ENCODE results near the gene HES2.
"Not testable (repeated sequence)": the region's sequence is repeated elsewhere in the genome, so short reads cannot be mapped to it uniquely, and the experiment has no call there.

The HES2 gene

DNA sequence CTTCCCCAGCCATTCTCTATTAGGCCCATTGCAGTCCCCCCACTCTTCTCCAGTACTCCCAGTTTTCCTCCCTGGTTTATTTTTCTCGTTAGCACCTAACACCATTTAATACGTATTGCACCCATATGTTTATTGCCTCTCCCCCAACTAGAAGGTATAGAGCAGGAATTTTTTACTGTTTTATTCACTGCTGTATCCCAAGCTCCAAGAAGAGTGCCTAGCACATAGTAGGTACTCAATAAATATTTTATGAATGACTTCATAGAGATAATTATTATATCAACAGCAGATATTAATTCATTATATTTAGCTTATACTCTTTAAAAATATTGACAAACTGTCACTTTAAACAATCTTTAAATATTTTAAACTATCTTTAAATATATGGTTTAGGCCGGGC lies 20.4 kb downstream of the HES2 start:
- H3K27ac ChIP-seq: no peak overlapping the region
- TF ChIP-seq, protein P1, sequence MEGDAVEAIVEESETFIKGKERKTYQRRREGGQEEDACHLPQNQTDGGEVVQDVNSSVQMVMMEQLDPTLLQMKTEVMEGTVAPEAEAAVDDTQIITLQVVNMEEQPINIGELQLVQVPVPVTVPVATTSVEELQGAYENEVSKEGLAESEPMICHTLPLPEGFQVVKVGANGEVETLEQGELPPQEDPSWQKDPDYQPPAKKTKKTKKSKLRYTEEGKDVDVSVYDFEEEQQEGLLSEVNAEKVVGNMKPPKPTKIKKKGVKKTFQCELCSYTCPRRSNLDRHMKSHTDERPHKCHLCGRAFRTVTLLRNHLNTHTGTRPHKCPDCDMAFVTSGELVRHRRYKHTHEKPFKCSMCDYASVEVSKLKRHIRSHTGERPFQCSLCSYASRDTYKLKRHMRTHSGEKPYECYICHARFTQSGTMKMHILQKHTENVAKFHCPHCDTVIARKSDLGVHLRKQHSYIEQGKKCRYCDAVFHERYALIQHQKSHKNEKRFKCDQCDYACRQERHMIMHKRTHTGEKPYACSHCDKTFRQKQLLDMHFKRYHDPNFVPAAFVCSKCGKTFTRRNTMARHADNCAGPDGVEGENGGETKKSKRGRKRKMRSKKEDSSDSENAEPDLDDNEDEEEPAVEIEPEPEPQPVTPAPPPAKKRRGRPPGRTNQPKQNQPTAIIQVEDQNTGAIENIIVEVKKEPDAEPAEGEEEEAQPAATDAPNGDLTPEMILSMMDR (conservative IDR thresholded peaks at IDR 0.05): no peak

DNA sequence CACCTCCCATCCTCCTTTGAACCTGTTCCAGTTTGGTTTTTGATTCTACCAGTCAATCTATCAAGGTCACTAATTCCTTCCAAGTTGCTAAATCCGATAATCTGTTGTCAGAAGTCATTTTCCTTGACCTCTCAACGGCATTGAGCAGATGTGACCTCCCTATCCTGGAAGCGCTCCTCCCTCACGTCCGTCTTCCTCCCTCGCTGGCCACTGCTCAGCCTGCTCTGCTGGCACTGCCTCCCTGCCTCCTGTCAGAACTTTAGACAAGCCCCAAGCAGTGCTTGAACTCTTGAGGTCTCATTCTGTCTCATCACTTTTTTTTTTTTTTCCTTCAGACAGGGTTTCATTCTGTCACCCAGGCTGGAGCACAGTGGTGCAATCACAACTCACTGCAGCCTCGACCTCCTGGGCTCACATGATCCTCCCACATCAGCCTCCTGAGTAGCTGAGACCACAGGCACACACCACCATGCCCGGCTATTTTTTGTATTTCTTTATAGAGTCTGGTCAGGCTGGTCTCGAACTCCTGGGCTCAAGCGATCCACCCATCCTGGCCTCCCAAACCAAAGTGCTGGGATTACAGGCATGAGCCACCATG lies 21.8 kb downstream of the HES2 start:
- TF ChIP-seq, protein P1 (conservative IDR thresholded peaks at IDR 0.05): no peak

DNA sequence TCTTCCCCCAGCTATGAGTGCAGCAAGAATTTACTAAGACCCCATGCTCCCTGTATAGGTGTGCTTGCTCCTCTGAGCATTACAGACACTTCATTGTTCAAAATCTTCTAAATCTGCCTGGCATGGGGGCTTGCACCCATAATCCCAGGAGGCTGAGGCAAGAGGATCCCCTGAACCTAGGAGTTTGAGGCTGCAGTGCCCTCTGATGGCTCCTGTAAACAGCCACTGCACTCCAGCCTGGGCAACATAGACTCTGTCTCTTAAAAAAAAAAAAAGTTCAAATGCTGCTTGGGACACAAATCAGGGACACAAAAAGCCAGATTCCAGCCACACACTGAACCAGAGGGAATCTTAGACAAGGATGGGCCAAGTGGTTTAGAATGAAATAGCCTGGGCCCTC lies 22.7 kb downstream of the HES2 start:
- TF ChIP-seq, protein P1 (conservative IDR thresholded peaks at IDR 0.05): peak; percentile 33; the same call in 1 of the 2 replicates
- no peak overlapping the region for H3K27ac ChIP-seq

More for the DNA sequence above, 21.8 kb downstream of the HES2 start:
- no peak overlapping the region for H3K27ac ChIP-seq

DNA sequence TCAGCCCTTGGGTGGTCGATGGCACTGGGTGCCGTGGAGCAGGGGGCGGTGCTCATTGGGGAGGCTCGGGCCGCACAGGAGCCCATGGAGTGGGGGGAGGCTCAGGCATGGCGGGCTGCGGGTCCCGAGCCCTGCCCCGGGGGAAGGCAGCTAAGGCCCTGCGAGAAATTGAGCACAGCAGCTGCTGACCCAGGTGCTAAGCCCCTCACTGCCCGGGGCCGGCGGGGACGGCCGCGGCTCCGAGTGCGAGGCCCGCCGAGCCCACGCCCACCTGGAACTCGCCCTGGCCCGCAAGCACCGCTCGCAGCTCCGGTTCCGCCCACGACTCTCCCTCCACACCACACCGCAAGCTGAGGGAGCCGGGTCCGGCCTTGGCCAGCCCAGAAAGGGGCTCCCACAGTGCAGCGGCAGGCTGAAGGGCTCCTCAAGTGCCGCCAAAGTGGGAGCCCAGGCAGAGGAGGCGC lies 23.9 kb downstream of the HES2 start:
- not testable (repeated sequence) for H3K27ac ChIP-seq

DNA sequence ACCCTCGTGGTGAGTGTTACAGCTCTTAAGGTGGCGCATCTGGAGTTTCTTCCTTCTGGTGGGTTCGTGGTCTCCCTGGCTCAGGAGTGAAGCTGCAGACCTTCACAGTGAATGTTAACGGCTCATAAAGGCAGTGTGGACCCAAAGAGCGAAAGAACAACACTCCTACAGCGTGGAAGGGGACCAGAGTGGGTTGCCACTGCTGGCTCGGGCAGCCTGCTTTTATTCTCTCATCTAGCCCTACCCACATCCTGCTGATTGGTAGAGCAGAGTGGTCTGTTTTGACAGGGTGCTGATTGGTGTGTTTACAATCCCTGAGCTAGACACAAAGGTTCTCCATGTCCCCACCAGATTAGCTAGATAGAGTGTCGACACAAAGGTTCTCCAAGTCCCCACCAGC lies 24.6 kb downstream of the HES2 start:
- peak overlapping the region; percentile 93; the same call in 1 of the 2 replicates for H3K27ac ChIP-seq

DNA sequence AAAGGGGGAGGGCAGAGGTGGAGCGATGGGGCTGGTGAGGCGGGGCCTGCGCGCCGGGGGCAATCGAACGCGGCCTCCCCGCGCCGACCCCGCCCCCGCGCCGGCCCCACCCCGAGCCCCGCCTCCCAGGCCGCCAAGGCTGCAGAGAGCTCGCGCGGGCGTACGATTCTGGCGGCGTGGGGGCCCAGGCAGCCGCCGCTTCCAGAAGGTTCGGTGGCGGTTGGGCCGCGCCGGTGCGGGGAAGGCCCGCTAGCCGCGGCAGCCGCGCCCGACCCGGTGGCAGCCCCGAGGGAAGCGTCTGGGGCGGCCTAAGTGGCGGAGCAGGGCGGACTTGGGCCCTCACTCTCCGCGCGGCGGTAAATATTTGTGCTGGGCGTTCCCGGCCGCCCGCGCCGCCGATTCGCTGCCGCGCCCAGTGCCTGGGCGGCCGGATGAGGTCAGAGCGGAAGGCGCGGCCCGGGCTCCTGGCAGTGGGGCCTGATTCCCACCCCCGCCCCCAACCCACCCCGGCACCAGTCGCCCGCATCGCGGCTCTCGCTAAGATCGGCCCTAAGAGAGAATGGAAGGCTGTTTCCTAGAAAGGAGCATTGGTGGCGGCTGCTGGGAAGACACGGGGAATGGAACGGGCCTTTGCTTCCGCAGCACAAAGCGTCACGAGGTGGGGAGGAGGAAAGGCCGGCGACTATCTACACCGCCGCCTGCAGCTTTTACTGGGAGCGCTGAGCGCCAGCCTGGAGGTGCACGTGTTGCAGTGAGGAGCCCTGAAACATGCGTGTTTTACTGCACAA lies 26.1 kb downstream of the HES2 start, which contains the start of gene ACOT7:
Gene ACOT7, minus strand, starts transcription at position 368 of the 788 bp plus-strand sequence. CDS start 368 bp downstream, outside the sequence.
- TF ChIP-seq, protein P1 (conservative IDR thresholded peaks at IDR 0.05): 0 out of 2 replicates have a peak, but pooled peaks have one; percentile 25
- peak within 1 kb of the TSS; percentile 93 for H3K27ac ChIP-seq

DNA sequence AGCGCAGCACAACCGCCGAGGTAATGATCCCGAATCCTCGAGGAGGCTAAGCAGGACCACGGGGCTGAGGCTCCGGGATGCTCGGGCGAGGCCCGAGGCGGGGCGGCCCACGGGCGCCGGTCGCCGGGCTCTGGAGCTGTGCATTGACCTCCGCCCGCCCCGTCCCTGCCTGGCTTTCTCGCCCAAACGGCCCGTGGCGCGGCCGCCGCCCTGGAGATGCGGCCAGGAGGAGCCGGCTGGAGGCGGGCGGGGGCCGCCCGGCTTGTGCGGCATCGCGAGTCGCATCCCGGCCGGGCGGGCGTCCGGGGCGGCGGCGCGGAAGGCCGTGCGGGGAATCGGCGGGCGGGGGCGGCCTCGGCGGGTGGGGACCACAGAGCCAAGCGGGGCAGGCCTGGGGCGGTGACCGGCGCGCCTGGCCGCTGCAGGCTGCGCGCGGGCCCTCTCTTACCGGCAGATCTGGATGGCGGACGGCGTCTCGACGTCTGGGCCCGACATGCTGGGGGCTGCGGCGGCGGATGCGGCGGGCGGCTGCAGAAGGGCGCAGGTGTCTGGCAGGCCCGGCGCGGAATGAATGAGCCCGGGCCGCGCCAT lies 26.8 kb downstream of the HES2 start:
- peak overlapping the region; percentile 93 for H3K27ac ChIP-seq
- TF ChIP-seq, protein P1 (conservative IDR thresholded peaks at IDR 0.05): no peak

DNA sequence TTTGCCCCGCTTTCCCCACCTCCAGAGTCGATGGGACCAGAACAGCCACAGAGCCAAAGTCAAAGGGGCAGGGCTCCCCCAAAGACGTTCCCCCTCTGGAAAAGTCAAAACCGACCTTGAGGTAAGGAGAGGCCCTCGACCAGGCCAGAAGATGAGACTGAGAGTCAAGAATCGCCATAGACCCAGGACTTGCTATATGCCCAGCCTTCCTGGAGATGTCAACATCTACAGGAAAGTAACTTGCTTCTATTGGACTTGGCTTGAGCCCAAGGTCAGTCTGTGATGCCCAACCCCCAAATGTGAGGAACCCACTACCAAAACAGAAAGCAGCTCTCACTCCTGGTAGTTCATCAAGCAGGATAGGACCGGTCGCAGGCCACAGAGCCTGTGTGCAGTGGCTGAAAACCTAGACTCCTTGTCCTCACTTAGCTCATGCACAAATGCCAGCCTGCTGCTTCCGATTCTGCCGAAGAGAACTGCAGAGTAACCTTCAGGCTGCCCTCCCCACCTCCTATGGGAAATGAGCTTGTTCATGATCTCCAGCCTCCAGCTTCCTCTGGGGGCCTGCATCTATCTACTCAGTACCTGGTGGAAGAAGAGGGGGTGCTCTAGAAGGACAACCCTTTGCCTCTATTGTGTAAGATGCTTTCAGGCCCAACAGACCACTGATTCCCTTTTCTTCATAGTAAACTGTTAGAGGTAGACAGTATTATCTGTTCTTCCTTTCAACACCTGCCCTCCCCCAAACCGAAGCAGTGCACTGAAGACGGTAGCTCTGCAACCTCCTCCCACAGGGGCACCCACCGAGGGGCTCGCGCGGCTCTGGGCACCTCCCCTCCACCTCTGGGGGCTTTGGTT lies 27.5 kb downstream of the HES2 start:
- TF ChIP-seq, protein P1 (conservative IDR thresholded peaks at IDR 0.05): no peak
- H3K27ac ChIP-seq: peak overlapping the region; percentile 93

Measured in VCaP (cell line).